ENCODE data around the gene INAFM1.

Gene INAFM1

GRCh38 chr19:47228937-47229675 is 45.6 kb upstream of the INAFM1 start:
- ChIA-PET POLR2A (no interaction called here), CTCF (interaction anchor here (1.4 to 1.5 kb wide), 2 partner anchors 17 to 19 kb away, joined by 3 to 4 read pairs; no protein-coding TSS in a partner anchor)
- DNase-seq, result peak in 2 of 3 donors; percentile 55 to 73
- H3K27ac ChIP-seq (ENCODE audit: insufficient read depth in 1 of 2, low read depth in 1 of 2, low read length in 2 of 2, poor library complexity in 1 of 2, severe bottlenecking in 2 of 2), result peak overlapping the region in 1 of 2 experiments; percentile 70
- H3K4me1 ChIP-seq (ENCODE audit: control extremely low read depth in 1 of 4, control insufficient read depth in 4 of 4, insufficient read depth in 4 of 4, low read length in 3 of 4), result peaks cover 5 to 66% (median 60%) of the 10 kb centered on the region in 4 experiments
- peak overlapping the region in 5 of 7 experiments; percentile 61 to 80 (median 72) for H3K4me3 ChIP-seq (ENCODE audit: control insufficient read depth in 1 of 7, extremely low read depth in 1 of 7, insufficient read depth in 4 of 7, low read depth in 2 of 7, low read length in 6 of 7)
- H3K9me3 ChIP-seq (ENCODE audit: control extremely low read depth in 1 of 5, control insufficient read depth in 4 of 5, insufficient read depth in 2 of 5, low read depth in 1 of 5, low read length in 4 of 5), result no peaks in the 10 kb centered on the region
- H3K36me3 ChIP-seq (ENCODE audit: control insufficient read depth in 4 of 4, insufficient read depth in 4 of 4, low read length in 3 of 4), result no peaks in the 10 kb centered on the region
- 23% methylated on average over 10 of the region's 10 CpGs for WGBS (ENCODE audit: insufficient coverage)
- H3K27me3 ChIP-seq (replicated peaks in 2 of 5; ENCODE audit: control insufficient read depth in 4 of 5, insufficient read depth in 5 of 5, low read length in 4 of 5), result peaks cover 0 to 42% (median 15%) of the 10 kb centered on the region in 5 experiments

GRCh38 chr19:47229676-47230053 is 45.0 kb upstream of the INAFM1 start:
- Histone ChIP-seq H3K27ac (ENCODE audit: insufficient read depth in 1 of 2, low read depth in 1 of 2, low read length in 2 of 2, poor library complexity in 1 of 2, severe bottlenecking in 2 of 2) (peak overlapping the region in 1 of 2 experiments; percentile 70), H3K4me1 (ENCODE audit: control extremely low read depth in 1 of 4, control insufficient read depth in 4 of 4, insufficient read depth in 4 of 4, low read length in 3 of 4) (peaks cover 5 to 66% (median 60%) of the 10 kb centered on the region in 4 experiments), H3K4me3 (ENCODE audit: control insufficient read depth in 1 of 7, extremely low read depth in 1 of 7, insufficient read depth in 4 of 7, low read depth in 2 of 7, low read length in 6 of 7) (peak overlapping the region; percentile 32 to 80 (median 61)), H3K9me3 (ENCODE audit: control extremely low read depth in 1 of 5, control insufficient read depth in 4 of 5, insufficient read depth in 2 of 5, low read depth in 1 of 5, low read length in 4 of 5) (no peaks in the 10 kb centered on the region), H3K36me3 (ENCODE audit: control insufficient read depth in 4 of 4, insufficient read depth in 4 of 4, low read length in 3 of 4) (no peaks in the 10 kb centered on the region), H3K27me3 (replicated peaks in 2 of 5; ENCODE audit: control insufficient read depth in 4 of 5, insufficient read depth in 5 of 5, low read length in 4 of 5) (peaks cover 0 to 42% (median 15%) of the 10 kb centered on the region in 5 experiments)
- CTCF ChIA-PET, result interaction anchor here (1.4 to 1.5 kb wide), 2 partner anchors 17 to 19 kb away, joined by 3 to 4 read pairs; no protein-coding TSS in a partner anchor
- 5% methylated on average over 5 of the region's 9 CpGs for WGBS (ENCODE audit: insufficient coverage)
- POLR2A ChIA-PET, result no interaction called here
- DNase-seq, result peak in 2 of 3 donors; percentile 36 to 54

- Histone ChIP-seq H3K27ac (ENCODE audit: insufficient read depth in 1 of 2, low read depth in 1 of 2, low read length in 2 of 2, poor library complexity in 1 of 2, severe bottlenecking in 2 of 2) (peak overlapping the region in 1 of 2 experiments; percentile 70), H3K36me3 (ENCODE audit: control insufficient read depth in 4 of 4, insufficient read depth in 4 of 4, low read length in 3 of 4) (no peaks in the 10 kb centered on the region), H3K27me3 (replicated peaks in 2 of 5; ENCODE audit: control insufficient read depth in 4 of 5, insufficient read depth in 5 of 5, low read length in 4 of 5) (peaks cover 0 to 42% (median 15%) of the 10 kb centered on the region in 5 experiments), H3K4me3 (ENCODE audit: control insufficient read depth in 1 of 7, extremely low read depth in 1 of 7, insufficient read depth in 4 of 7, low read depth in 2 of 7, low read length in 6 of 7) (peak overlapping the region; percentile 37 to 80 (median 68)), H3K4me1 (ENCODE audit: control extremely low read depth in 1 of 4, control insufficient read depth in 4 of 4, insufficient read depth in 4 of 4, low read length in 3 of 4) (peaks cover 5 to 64% (median 60%) of the 10 kb centered on the region in 4 experiments), H3K9me3 (ENCODE audit: control extremely low read depth in 1 of 5, control insufficient read depth in 4 of 5, insufficient read depth in 2 of 5, low read depth in 1 of 5, low read length in 4 of 5) (no peaks in the 10 kb centered on the region)
- ChIA-PET POLR2A (no interaction called here), CTCF (interaction anchor here (1.4 to 1.5 kb wide), 2 partner anchors 16 to 20 kb away, joined by 3 to 4 read pairs; no protein-coding TSS in a partner anchor)
- under 1% methylated on average over 47 of the region's 84 CpGs for WGBS (ENCODE audit: insufficient coverage)
- peak in 2 of 3 donors; percentile 82 to 83 for DNase-seq
Observed at GRCh38 chr19:47230054-47230920, 44.4 kb upstream of the INAFM1 start.

- CTCF ChIA-PET, result no interaction called here
- no peaks in the 10 kb centered on the region for H3K9me3 ChIP-seq (ENCODE audit: control extremely low read depth in 1 of 5, control insufficient read depth in 4 of 5, insufficient read depth in 2 of 5, low read depth in 1 of 5, low read length in 4 of 5)
- no peak for DNase-seq
- peaks cover 0 to 59% (median 54%) of the 10 kb centered on the region in 4 experiments for H3K4me1 ChIP-seq (ENCODE audit: control extremely low read depth in 1 of 4, control insufficient read depth in 4 of 4, insufficient read depth in 4 of 4, low read length in 3 of 4)
- H3K27ac ChIP-seq (ENCODE audit: insufficient read depth in 1 of 2, low read depth in 1 of 2, low read length in 2 of 2, poor library complexity in 1 of 2, severe bottlenecking in 2 of 2), result peak within 1 kb of the TSS in 1 of 2 experiments; percentile 70
- under 1% methylated on average over 34 of the region's 43 CpGs for WGBS (ENCODE audit: insufficient coverage)
- H3K4me3 ChIP-seq (ENCODE audit: control insufficient read depth in 1 of 7, extremely low read depth in 1 of 7, insufficient read depth in 4 of 7, low read depth in 2 of 7, low read length in 6 of 7), result peak within 1 kb of the TSS; percentile 37 to 80 (median 68)
- POLR2A ChIA-PET, result no interaction called here
- no peaks in the 10 kb centered on the region for H3K36me3 ChIP-seq (ENCODE audit: control insufficient read depth in 4 of 4, insufficient read depth in 4 of 4, low read length in 3 of 4)
- H3K27me3 ChIP-seq (replicated peaks in 2 of 5; ENCODE audit: control insufficient read depth in 4 of 5, insufficient read depth in 5 of 5, low read length in 4 of 5), result peaks cover 0 to 42% (median 15%) of the 10 kb centered on the region in 5 experiments
Observed at GRCh38 chr19:47230921-47231214, 43.8 kb upstream of the INAFM1 start, which contains the start of gene BBC3. BBC3 (minus strand) TSS chr19:47231199; CDS start chr19:47228431, 2,768 bp downstream.

GRCh38 chr19:47231215-47232054 is 43.2 kb upstream of the INAFM1 start:
- peaks cover 0 to 56% (median 51%) of the 10 kb centered on the region in 4 experiments for H3K4me1 ChIP-seq (ENCODE audit: control extremely low read depth in 1 of 4, control insufficient read depth in 4 of 4, insufficient read depth in 4 of 4, low read length in 3 of 4)
- WGBS (ENCODE audit: insufficient coverage), result 11% methylated on average over 16 of the region's 51 CpGs
- no peaks in the 10 kb centered on the region for H3K36me3 ChIP-seq (ENCODE audit: control insufficient read depth in 4 of 4, insufficient read depth in 4 of 4, low read length in 3 of 4)
- peak; percentile 84 to 93 (median 92) for DNase-seq
- peaks cover 0 to 42% (median 15%) of the 10 kb centered on the region in 5 experiments for H3K27me3 ChIP-seq (replicated peaks in 2 of 5; ENCODE audit: control insufficient read depth in 4 of 5, insufficient read depth in 5 of 5, low read length in 4 of 5)
- no peak overlapping the region for H3K27ac ChIP-seq (ENCODE audit: insufficient read depth in 1 of 2, low read depth in 1 of 2, low read length in 2 of 2, poor library complexity in 1 of 2, severe bottlenecking in 2 of 2)
- ChIA-PET CTCF (interaction anchor here (1.2 kb wide), 1 partner anchor 13 kb away, joined by 4 read pairs; no protein-coding TSS in a partner anchor), POLR2A (no interaction called here)
- no peaks in the 10 kb centered on the region for H3K9me3 ChIP-seq (ENCODE audit: control extremely low read depth in 1 of 5, control insufficient read depth in 4 of 5, insufficient read depth in 2 of 5, low read depth in 1 of 5, low read length in 4 of 5)
- peak overlapping the region; percentile 28 to 80 (median 68) for H3K4me3 ChIP-seq (ENCODE audit: control insufficient read depth in 1 of 7, extremely low read depth in 1 of 7, insufficient read depth in 4 of 7, low read depth in 2 of 7, low read length in 6 of 7)

GRCh38 chr19:47232422-47233211 is 42.1 kb upstream of the INAFM1 start:
- POLR2A ChIA-PET, result interaction anchor here (0.6 to 0.7 kb wide), 2 partner anchors 11 to 19 kb away, joined by 3 read pairs; no protein-coding TSS in a partner anchor
- Histone ChIP-seq H3K36me3 (ENCODE audit: control insufficient read depth in 4 of 4, insufficient read depth in 4 of 4, low read length in 3 of 4) (no peaks in the 10 kb centered on the region), H3K27ac (ENCODE audit: insufficient read depth in 1 of 2, low read depth in 1 of 2, low read length in 2 of 2, poor library complexity in 1 of 2, severe bottlenecking in 2 of 2) (no peak overlapping the region), H3K4me1 (ENCODE audit: control extremely low read depth in 1 of 4, control insufficient read depth in 4 of 4, insufficient read depth in 4 of 4, low read length in 3 of 4) (peaks cover 0 to 44% (median 40%) of the 10 kb centered on the region in 4 experiments), H3K9me3 (ENCODE audit: control extremely low read depth in 1 of 5, control insufficient read depth in 4 of 5, insufficient read depth in 2 of 5, low read depth in 1 of 5, low read length in 4 of 5) (no peaks in the 10 kb centered on the region), H3K4me3 (ENCODE audit: control insufficient read depth in 1 of 7, extremely low read depth in 1 of 7, insufficient read depth in 4 of 7, low read depth in 2 of 7, low read length in 6 of 7) (no peak overlapping the region), H3K27me3 (replicated peaks in 2 of 5; ENCODE audit: control insufficient read depth in 4 of 5, insufficient read depth in 5 of 5, low read length in 4 of 5) (peaks cover 0 to 40% (median 15%) of the 10 kb centered on the region in 5 experiments)
- CTCF ChIA-PET, result interaction anchor here (0.6 to 1.4 kb wide), 3 partner anchors 11 to 107 kb away, joined by 3 to 4 read pairs (median 3); no protein-coding TSS in a partner anchor
- DNase-seq, result peak in 1 of 3 donors; percentile 19
- 68% methylated on average over 13 of the region's 16 CpGs for WGBS (ENCODE audit: insufficient coverage)

All from common myeloid progenitor, CD34-positive (primary cell).